Prostate gland (tissue), 2 donors: ENCODE data around the gene ABCA1.

Source experiments
- POLR2AphosphoS5 ChIP-seq: sonication (generic); formaldehyde crosslinking; IDR thresholded peaks from one replicate; pipeline ENCODE4 v1.6.1; 2017; ENCODE audit warnings: antibody characterized with exemption
- TF ChIP-seq, protein P1 (sequence below), 4 experiments: fragments of 200-600 bp in 2 of 4; fragments of 450-650 bp in 2 of 4; sonication (generic) in 2 of 4; IDR thresholded peaks; 1 replicate in 3 of 4; 2 replicates in 1 of 4; pipeline ENCODE4 v1.5.1; 2016 to 2019; ENCODE audit warnings: antibody characterized with exemption in 4 of 4, mild to moderate bottlenecking in 2 of 4, moderate library complexity in 2 of 4

- TF ChIP-seq, protein P1, sequence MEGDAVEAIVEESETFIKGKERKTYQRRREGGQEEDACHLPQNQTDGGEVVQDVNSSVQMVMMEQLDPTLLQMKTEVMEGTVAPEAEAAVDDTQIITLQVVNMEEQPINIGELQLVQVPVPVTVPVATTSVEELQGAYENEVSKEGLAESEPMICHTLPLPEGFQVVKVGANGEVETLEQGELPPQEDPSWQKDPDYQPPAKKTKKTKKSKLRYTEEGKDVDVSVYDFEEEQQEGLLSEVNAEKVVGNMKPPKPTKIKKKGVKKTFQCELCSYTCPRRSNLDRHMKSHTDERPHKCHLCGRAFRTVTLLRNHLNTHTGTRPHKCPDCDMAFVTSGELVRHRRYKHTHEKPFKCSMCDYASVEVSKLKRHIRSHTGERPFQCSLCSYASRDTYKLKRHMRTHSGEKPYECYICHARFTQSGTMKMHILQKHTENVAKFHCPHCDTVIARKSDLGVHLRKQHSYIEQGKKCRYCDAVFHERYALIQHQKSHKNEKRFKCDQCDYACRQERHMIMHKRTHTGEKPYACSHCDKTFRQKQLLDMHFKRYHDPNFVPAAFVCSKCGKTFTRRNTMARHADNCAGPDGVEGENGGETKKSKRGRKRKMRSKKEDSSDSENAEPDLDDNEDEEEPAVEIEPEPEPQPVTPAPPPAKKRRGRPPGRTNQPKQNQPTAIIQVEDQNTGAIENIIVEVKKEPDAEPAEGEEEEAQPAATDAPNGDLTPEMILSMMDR (IDR thresholded peaks at IDR 0.05), result no peak
- no peak for TF ChIP-seq POLR2AphosphoS5
Measured at GRCh38 chr9:104800068-104800785, 127.7 kb downstream of the ABCA1 start.
